ENCODE results near the gene WFIKKN1.

The WFIKKN1 gene

GRCh38 chr16:648781-649589, 18.2 kb downstream of the WFIKKN1 start, which contains the start of gene WDR90:
WDR90 (plus strand) TSS chr16:649365; CDS start chr16:649417, 52 bp downstream.
- H3K4me3 ChIP-seq (replicated peaks in 1 of 2; ENCODE audit: low read depth in 2 of 2, low read length in 2 of 2): peak within 1 kb of the TSS; percentile 52 to 68
- TF ChIP-seq CTCF (IDR thresholded peaks at IDR 0.05; ENCODE audit: low read depth, low read length): no peak
- DNase-seq (ENCODE audit: low read depth in 2 of 2): peak; percentile 90 to 94

GRCh38 chr16:649631-650030, 18.8 kb downstream of the WFIKKN1 start:
- DNase-seq (ENCODE audit: low read depth in 2 of 2): no peak
- no peak for TF ChIP-seq CTCF (IDR thresholded peaks at IDR 0.05; ENCODE audit: low read depth, low read length)
- peak overlapping the region; percentile 52 to 68 for H3K4me3 ChIP-seq (replicated peaks in 1 of 2; ENCODE audit: low read depth in 2 of 2, low read length in 2 of 2)

- no peak overlapping the region for H3K4me3 ChIP-seq (replicated peaks in 1 of 2; ENCODE audit: low read depth in 2 of 2, low read length in 2 of 2)
- DNase-seq (ENCODE audit: low read depth in 2 of 2): no peak
Measured at GRCh38 chr16:651844-652243, 21.1 kb downstream of the WFIKKN1 start.

GRCh38 chr16:652454-653305, 21.9 kb downstream of the WFIKKN1 start:
- DNase-seq (ENCODE audit: low read depth in 2 of 2): no peak
- TF ChIP-seq CTCF (IDR thresholded peaks at IDR 0.05; ENCODE audit: low read depth, low read length): no peak
- H3K4me3 ChIP-seq (replicated peaks in 1 of 2; ENCODE audit: low read depth in 2 of 2, low read length in 2 of 2): no peak overlapping the region

More at GRCh38 chr16:651844-652243, 21.1 kb downstream of the WFIKKN1 start:
- no peak for TF ChIP-seq CTCF (IDR thresholded peaks at IDR 0.05; ENCODE audit: low read depth, low read length)

GRCh38 chr16:654034-654433, 23.2 kb downstream of the WFIKKN1 start:
- no peak overlapping the region for H3K4me3 ChIP-seq (replicated peaks in 1 of 2; ENCODE audit: low read depth in 2 of 2, low read length in 2 of 2)
- TF ChIP-seq CTCF (IDR thresholded peaks at IDR 0.05; ENCODE audit: low read depth, low read length): no peak

GRCh38 chr16:657487-657886, 26.7 kb downstream of the WFIKKN1 start:
- no peak for TF ChIP-seq CTCF (IDR thresholded peaks at IDR 0.05; ENCODE audit: low read depth, low read length)
- DNase-seq (ENCODE audit: low read depth in 2 of 2): no peak
- H3K4me3 ChIP-seq (replicated peaks in 1 of 2; ENCODE audit: low read depth in 2 of 2, low read length in 2 of 2): no peak overlapping the region

More at GRCh38 chr16:654034-654433, 23.2 kb downstream of the WFIKKN1 start:
- DNase-seq (ENCODE audit: low read depth in 2 of 2): no peak

All from cardiac fibroblast (primary cell).